HG03064 (cell line): Measurements from ENCODE around the gene CPA5.
"Not testable (repeated sequence)": the region's sequence is repeated elsewhere in the genome, so short reads cannot be mapped to it uniquely, and the experiment has no call there.

ENCODE experiments used
- ATAC-seq: cut with Tn5 transposase; IDR thresholded peaks from one replicate; pipeline ENCODE4 v1.9.1; 2021; ENCODE audit warnings: low read depth; ENCODE audit not compliant: unreplicated experiment

The CPA5 gene, protein sequence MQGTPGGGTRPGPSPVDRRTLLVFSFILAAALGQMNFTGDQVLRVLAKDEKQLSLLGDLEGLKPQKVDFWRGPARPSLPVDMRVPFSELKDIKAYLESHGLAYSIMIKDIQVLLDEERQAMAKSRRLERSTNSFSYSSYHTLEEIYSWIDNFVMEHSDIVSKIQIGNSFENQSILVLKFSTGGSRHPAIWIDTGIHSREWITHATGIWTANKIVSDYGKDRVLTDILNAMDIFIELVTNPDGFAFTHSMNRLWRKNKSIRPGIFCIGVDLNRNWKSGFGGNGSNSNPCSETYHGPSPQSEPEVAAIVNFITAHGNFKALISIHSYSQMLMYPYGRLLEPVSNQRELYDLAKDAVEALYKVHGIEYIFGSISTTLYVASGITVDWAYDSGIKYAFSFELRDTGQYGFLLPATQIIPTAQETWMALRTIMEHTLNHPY

DNA sequence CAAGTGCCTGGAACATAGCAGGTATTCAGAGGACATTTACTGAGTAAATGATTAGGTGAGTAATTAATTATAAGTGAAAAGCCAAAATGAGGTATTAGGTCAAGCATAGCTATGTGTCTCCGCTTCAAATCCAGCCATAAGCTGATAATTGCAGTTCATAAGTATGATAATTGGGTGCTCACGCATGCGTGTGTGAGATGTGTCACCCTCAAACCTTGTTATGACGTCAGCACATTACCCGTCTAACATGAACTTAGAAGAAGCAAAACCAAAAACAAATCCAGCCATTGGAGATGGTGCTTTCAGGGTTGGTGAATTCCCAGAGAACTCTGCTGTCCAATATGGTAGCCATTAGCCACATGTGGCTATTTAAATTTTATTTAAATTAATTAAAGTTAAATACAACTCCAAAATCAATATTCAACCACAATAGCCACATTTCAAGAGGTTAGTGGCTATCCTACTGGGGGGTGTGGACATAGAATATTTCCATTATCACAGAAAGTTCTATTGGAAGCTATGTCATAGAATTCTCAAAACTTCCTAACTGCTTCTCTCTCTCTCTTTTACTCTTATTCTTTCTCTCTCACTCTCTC, at the start of gene CPA5:
CPA5 (plus strand) TSS at position 546 of the 596 bp plus-strand sequence. CDS start 1,670 bp downstream, outside the sequence.
- no peak for ATAC-seq

DNA sequence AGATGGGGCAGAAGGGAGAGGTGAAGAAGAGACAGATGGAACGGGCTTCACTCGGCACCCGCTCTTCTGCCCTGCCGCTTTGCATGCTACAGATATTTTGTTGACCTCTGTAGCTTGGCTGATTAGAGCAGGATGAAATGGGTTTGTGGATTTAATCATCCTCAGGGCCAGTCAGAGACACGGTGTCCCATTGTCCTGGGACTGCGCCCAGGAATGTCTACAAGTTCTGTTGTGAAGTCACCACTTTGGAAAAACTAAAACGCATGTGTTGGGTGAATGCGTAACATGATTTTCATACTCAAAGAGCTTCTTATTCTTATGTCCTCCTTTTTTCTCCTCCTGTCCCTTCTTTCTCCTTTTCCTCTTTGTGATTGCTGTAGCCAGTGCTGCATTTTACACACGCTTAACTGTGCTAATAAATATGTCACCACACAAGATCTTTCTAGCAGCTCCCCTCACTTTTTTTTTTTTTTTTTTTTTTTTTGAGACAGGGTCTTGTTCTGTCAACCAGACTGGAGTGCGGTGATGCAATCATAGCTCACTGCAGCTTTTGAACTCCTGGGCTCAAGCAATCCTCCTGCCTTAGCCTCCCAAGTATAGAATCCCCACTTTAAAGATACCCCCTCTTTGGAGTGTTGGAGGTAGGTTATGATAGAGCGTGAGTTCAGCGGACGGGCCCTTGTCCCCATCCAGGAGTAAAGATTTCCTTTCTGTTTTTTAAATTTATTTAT, 48.2 kb upstream of the CPA5 start:
- no peak for ATAC-seq

DNA sequence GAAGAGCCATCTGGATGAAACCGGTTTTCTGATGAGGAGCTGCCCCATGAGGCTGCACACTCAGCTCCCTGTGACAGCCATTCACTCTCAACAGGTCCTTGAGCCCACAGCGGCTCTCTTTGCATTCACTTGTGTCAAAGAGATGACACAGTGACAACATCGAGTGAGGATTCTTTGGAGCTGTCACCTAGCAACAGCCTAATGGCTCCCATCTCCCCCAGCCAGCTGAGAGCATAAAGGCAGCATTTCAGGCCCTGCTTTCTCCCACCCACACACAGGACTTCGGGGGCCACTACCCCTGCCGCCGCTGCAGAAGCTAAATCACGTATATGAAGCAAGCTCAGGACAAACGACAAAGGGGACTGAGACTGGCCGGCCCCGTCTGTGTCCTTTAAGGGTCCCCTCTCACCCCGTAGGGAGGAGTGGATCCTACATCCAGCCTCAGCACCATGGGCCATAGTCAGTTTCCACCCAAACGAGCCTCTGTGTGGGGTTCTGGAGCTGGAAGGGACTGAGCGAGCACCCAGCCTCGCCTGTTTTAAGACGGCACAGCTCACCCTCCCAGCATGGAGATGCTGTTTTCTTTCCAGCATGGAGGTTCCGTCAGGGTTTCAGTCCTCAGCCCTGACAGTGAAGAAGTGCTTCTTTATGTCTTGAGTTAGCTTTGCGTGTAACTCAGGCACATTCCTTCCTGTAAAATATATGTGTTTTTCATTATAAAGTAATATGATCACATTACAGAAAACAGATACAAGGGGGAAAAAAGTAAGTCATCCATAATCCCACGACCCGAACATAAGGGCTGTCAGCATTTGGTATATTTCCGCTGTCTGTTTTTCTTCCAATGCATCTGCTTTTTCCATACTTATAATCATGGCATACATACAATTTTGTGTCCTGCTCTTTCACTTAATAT, 46.7 kb upstream of the CPA5 start:
- ATAC-seq = no peak

DNA sequence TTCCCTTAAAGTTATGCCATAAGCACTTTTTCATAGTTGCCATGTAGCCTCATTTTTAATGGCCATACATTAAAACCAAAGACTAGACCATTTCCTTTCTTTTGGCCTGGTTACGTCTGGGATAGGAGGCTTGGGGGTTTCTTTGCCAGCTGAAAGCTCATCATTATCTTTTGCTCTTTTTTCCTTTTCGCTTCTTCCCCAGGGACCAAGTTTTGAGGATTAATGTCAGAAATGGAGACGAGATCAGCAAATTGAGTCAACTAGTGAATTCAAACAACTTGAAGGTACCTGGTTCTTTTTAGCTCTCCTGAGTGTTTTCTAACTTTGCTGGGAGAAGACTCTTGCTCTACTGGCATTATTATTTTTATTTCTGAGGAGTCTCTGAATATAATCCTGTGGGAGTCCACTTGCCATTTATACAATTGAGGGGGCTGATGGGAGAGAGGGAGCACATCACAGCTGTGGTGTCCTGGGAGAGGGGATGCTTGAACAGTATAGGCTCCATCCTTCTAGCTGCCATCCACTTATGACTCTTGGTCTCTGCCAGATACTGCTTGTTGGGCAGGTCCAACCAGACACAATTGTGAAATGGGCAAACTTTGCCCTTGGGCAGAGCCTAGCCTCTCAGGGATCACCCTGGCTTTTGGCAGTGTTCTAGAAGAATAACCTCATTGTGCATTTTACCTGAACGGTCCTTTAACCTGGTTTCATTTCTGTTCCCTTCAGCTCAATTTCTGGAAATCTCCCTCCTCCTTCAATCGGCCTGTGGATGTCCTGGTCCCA, 45.9 kb upstream of the CPA5 start:
- no peak for ATAC-seq

DNA sequence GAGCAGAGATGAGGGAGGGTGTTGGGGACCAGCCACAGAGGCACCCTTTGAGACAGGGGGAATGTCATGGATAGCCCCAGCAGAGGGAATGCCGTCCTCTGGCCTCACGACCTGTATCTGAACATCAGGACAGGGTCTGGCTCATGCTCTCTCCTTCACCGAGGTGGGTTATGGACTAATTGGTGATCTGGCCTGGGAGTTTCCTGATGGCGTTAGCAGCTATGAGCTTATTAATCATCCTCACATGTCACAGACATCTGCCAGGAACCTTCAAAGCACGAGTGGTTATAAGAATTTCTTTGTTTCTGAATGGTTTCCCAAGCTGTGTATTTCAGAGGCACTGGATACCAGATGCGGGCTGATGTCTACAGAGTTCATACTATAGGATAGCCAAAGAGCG, 44.8 kb upstream of the CPA5 start:
- no peak for ATAC-seq

DNA sequence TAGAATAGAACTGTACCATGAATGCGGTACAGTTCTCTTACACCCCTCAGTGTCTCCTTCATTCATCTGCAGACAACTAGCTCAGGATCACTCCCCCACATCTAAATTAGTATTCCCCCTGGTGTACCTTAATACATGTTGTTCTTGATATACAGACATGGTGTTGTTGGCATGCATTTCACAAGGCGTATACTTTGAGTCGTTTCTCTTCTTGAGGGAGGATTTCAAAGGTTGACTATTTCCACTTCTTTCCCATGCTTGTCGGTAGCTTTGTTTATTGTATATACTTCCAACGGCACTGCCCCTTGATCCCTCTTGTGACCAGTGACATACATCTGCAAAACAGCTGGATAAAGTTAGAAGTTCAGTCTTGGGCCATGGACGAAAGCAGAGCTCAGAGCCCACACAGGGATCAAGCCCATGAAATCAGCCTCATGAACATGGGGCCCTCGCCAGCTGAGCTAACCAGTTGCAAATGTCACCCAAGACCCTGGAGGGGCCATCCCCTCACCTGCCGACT, 43.1 kb upstream of the CPA5 start:
- no peak for ATAC-seq

DNA sequence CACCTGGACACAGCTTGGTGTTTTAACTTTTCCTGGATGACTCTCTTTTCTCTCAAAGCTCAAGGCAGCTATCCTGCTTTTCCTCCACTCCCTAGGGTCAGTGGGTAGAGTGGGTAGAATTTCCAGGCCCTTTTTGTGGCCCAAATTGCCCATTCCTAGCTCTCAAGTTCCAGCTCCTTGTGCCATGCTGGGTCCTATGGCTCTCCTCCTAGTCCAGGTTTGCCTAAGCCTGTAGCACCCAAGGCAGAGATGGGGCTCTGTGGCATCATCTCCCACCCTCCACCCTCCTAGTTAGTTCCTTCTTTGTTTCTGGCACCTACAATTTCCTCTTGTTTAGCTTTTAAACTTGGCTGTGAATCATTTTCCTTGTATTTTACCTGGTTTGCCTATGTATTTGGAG, 42.0 kb upstream of the CPA5 start:
- ATAC-seq = no peak

DNA sequence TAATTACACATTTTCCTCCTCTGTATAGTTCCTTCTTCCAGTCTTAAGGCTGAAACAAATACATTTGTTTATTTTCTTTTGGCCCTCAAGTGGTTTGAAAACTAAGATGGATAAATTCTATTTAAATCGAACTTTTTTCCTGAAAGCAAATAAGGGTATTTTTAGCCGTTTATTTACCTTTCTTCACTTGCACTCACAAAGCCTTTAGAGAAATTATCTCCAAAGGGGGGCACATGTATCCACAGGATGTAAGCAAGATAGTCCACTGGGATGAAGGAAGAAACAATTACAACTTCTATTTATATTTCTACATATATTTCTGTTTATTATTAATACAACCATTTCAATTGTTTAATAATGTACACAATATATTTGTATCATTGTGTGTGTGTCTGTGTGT, 41.5 kb upstream of the CPA5 start:
- no peak for ATAC-seq

DNA sequence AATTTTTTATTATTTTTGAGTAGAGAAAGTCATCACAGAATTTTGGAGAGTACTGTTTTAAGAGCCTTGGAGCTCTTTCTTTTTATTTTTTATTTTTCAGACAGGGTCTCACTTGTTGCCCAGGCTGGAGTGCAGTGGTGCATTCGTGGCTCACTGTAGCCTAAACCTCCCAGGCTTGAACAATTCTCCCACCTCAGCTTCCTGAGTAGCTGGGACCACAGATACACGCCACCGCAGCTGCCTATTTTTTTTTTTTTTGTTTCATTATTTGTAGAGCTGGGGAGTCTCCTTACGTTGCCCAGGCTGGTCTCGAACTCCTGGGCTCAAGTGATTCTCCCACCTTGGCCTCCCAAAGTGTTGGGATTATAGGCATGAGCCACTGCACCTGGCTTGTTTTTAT, 41.1 kb upstream of the CPA5 start:
- ATAC-seq = no peak

DNA sequence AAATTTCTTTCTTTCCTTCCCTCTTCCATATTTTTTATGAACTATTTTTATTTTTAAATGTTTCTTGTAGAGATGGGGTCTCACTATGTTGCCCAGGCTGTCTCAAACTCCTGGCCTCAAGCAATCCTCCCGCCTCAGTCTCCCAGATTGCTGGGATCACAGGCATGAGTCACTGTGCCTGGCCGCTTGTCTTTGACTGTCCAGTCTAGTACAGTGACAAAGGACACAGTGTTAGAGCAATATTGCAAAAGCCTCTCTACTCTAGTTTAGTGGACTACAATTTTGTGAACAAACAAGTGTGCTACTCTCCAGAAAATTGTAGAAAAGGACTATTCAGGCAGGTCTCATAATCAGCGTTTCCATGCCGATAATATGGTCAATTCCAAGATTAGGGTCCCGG, 40.6 kb upstream of the CPA5 start:
- ATAC-seq = no peak

DNA sequence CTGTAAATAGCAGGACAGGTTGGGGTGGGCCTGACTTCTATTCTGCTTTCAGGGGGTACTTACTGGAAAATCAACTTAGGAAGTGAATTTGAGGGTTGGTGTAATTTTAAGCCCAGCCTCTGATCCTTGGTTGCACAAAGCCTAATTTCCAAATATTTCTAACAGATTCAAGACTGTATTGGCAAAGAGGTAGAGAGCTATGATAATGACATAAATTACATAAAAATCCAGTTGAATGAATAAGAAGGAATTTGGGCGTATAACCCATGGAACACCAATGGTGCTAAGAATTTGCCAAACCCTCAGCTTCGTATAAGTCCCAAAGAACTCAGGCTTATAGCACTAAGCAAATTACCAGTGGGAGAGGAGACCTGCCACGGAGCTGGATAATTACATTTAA, 39.7 kb upstream of the CPA5 start:
- no peak for ATAC-seq

DNA sequence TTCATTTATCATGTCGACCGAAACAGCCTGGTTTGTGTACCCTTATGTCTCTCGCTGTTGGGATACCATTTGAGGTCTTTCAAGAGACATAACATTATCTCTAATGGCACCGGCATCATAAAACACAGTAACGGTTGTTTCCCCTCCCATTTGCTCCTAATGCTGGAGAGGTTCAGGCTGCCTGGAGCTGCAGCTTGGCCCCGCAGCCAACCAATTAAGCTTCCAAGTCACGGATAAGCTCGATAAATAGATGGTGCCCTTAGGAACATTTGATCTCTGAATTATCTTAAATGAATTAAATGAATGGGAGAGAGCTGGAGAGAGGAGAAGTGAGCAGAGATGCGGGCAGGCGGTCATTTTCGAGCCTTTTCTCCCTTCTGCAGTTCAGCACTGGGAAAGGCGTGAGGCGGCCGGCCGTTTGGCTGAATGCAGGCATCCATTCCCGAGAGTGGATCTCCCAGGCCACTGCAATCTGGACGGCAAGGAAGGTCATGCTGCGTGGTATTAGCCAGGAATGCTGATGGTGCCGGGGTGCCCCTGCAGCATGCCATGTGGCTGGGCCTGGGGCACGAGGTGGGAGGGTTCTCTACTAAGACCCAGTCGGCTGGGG, 39.1 kb upstream of the CPA5 start:
- ATAC-seq = no peak

DNA sequence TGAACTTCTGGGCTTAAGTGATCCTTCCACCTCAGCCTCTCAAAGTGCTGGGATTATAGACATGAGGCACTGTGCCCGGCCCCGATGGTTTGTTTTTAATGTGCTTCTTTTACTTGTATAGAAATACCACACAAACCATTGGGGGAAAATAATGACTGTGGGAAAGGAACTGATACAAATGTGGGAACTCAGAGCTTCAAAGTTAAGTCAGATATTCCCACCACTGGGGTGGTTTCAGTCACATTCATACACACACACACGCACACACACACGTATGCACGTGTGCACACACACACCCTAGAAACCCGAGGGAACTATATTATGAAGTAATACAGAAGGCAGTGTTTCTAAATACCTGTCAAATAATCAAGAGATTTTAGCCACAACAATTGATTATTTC, 34.6 kb upstream of the CPA5 start:
- no peak for ATAC-seq

DNA sequence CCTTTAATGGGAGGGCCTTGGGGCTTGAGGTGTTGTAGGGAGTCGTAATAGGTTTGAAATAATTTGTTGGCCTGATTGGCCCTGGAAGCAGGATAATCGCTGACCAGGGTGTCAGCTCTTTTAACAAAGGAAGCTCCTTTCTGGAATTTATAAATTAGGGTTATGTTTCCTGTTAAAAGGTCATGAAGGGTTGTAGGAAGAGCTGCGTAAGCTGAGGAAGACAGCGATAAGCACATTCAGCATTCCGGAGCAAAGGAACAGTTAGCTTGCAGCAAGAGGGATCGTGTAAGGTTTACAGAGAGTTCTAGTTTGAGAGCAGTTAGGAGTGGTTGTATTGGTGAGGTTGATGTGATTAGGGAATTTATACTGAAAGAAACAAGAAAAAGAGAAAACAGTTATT, 30.3 kb upstream of the CPA5 start:
- no peak for ATAC-seq

DNA sequence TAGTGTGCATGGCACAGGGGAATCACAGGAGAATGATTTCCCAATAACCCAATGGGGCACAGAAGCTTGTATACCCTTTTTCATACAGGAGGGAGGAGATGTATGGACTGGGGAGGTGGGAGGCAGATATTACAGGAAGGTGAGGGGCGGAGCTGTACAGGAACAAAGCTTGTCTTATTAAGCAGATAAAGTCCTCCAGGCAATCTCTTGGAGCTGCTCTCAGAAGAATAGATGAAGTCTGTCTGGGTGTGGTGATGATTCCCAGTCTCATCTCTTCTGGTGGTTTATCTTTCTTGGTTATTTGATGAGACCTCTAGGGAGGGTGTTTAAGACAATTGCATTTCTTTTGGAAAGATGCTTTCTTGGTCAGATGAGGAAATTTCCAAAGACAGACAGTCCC, 25.1 kb upstream of the CPA5 start:
- no peak for ATAC-seq

DNA sequence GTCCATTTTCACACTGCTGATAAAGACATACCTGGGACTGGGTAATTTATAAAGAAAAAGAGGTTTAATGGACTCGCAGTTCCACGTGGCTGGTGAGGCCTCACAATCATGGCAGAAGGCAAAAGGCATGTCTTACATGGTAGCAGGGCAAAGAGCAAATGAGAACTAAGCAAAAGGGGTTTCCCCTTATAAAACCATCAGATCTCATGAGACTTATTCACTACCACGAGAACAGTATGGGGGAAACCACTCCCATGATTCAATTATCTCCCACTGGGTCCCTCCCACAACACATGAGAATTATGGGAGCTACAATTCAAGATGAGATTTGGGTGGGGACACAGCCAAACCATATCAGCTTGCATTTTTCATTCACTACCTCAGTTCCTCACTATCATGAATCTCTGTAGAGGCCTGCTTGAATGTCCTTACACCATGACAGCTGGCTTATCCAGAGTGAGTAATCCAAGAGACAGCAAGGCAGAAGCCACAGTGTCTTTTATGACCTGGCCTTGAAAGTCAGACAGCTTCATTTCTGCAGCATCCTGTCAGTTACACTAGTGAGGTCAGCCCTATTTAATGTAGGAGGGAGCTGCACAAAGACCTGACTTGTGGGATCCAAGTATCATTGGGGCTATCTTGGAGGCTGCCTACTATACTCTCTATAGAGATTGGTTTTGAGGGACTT, 22.9 kb upstream of the CPA5 start:
- not testable (repeated sequence) for ATAC-seq

DNA sequence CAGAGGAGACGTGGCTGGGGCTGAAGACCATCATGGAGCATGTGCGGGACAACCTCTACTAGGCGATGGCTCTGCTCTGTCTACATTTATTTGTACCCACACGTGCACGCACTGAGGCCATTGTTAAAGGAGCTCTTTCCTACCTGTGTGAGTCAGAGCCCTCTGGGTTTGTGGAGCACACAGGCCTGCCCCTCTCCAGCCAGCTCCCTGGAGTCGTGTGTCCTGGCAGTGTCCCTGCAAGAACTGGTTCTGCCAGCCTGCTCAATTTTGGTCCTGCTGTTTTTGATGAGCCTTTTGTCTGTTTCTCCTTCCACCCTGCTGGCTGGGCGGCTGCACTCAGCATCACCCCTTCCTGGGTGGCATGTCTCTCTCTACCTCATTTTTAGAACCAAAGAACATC, 22.0 kb upstream of the CPA5 start:
- ATAC-seq = no peak

DNA sequence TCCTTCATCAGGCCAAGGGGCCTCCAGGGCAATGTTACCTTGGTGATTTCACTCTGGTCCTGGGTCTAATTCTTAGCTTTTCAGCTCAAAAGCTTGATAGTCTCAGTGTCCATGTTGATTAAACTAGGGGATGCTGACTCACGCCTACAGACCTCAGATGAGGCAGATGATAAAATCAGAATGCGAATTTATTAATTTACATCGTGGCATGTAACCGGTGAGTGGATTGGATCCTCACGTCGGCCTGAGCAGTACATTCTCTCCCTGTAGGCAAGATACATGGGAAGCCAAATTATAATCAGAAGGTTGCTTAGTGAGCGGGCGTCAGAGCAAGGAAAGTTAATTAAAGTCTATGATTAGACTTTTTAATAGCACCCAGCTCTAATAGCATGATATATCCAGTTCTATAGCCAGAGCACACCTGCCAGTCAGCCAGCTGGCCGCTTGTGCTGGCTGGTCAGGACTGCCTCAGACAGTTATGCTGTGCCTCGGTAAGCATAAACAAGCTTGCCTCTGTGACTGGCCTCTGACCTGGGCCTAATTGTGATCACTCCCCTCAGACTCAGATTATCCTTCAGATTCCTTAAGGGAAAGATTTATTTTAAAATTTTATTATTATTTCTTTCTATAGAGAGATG, 20.2 kb upstream of the CPA5 start:
- ATAC-seq = no peak
